Activated CD8-positive, alpha-beta T cell treated with anti-CD3 and anti-CD28 coated beads, Interleukin-2, amount 10 ng/mL, durations not matched to agents 7 days and 5 days (primary cell): ENCODE data around the gene PAM16. TPM values are rescaled to one million over a fixed set of nuclear protein-coding genes. Genes with fewer than 3 reads are reported as not detected.

Source experiments
- ATAC-seq: fragments of 150-1000 bp; cut with Tn5 transposase; one replicate; pipeline ENCODE4 v1.10.0; 2021; ENCODE audit warnings: moderate library complexity
- CTCF ChIA-PET: fragments of 350-600 bp; sonication (Branson Sonifier 250); formaldehyde crosslinking; loops from one replicate; lab custom pipeline; 2021; ENCODE audit warnings: antibody characterized with exemption; lab: Charles Lee
- POLR2A ChIA-PET: fragments of 350-600 bp; sonication (Branson Sonifier 250); formaldehyde crosslinking; loops from one replicate; lab custom pipeline; 2021; ENCODE audit warnings: antibody characterized with exemption; lab: Charles Lee
- DNase-seq: peaks from one replicate; pipeline ENCODE4 v3.0.0-alpha.2; 2020
- H3K27ac Mint-ChIP-seq: one replicate; pipeline ENCODE4 v1.8.0; 2021; ENCODE audit warnings: mild to moderate bottlenecking, mixed read lengths
- H3K27me3 Mint-ChIP-seq: one replicate; pipeline ENCODE4 v1.8.0; 2021; ENCODE audit warnings: low read depth, mixed read lengths
- H3K36me3 Mint-ChIP-seq: one replicate; pipeline ENCODE4 v1.8.0; 2021; ENCODE audit warnings: low read depth, mixed read lengths
- H3K4me1 Mint-ChIP-seq: one replicate; pipeline ENCODE4 v1.8.0; 2021; ENCODE audit warnings: low read depth, mixed read lengths
- H3K4me3 Mint-ChIP-seq: one replicate; pipeline ENCODE4 v1.8.0; 2021; ENCODE audit warnings: mild to moderate bottlenecking, mixed read lengths
- H3K9me3 Mint-ChIP-seq: one replicate; pipeline ENCODE4 v1.8.0; 2022; ENCODE audit warnings: mixed read lengths; ENCODE audit not compliant: insufficient read depth
- total RNA-seq, 2 experiments: library from RNA; stranded (reverse); gene quantifications; one replicate each; pipeline ENCODE4 v1.2.3, GENCODE V29; 2021

PAM16 gene
- total RNA-seq, 2 experiments from 2014 or later: 33.3 to 40.3 TPM

GRCh38 chr16:4389051-4389955 is 38.2 kb upstream of the PAM16 start:
- Mint-ChIP-seq H3K27me3 (no peaks in the 10 kb centered on the region), H3K36me3 (peaks cover 19% of the 10 kb centered on the region), H3K27ac (no peak overlapping the region), H3K4me3 (no peak overlapping the region), H3K9me3 (no peaks in the 10 kb centered on the region), H3K4me1 (peaks cover 2% of the 10 kb centered on the region)
- ChIA-PET CTCF (interaction anchor here (1.8 kb wide), 1 partner anchor 13 kb away, joined by 6 read pairs; no protein-coding TSS in a partner anchor), POLR2A (interaction anchor here (1.0 to 1.2 kb wide), 2 partner anchors 10 to 37 kb away, joined by 3 to 5 read pairs; partner anchors contain the start of gene DNAJA3)
- DNase-seq (no peak), ATAC-seq (no peak)

DNA sequence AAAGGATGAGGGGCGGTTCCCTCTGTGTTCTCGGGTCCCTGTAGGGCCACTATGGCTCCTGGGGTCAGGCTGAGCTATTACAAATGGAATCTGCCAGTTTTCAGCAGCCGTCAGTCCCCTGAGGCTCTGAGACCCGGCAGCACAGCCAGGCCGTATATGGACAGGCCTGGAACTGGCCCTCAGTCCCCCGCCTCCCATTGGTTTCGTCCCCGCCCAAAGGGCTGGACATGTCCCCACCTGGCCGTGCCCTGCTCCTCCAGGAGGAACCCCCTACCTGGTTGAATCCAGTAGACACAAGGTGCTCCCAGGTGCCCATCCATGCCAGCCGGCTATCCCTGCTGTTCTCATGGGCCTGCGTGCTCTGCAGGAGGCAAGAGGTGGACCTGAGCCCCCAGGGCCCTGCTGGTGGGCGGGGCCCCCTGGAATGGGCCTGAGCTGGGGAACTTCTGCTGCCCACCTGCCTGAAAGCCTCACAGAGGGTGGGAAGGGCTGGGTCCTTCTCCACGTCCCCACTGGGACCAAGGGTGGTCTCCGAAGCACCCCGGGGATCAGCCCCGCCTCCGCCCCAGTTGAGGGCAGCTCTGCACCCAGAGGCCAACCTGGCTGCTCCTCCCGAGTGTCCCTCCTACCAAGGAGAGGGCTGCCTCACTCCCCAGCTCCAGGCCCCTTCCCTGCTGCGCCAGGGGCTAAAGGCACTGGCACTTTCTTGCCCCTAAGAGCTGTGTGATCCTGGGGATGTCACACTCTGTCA is 37.3 kb upstream of the PAM16 start:
- DNase-seq (no peak), ATAC-seq (no peak)
- Mint-ChIP-seq H3K36me3 (peaks cover 16% of the 10 kb centered on the region), H3K27me3 (no peaks in the 10 kb centered on the region), H3K9me3 (no peaks in the 10 kb centered on the region), H3K27ac (no peak overlapping the region), H3K4me1 (peaks cover 2% of the 10 kb centered on the region), H3K4me3 (no peak overlapping the region)
- ChIA-PET POLR2A (interaction anchor here (1.0 to 1.2 kb wide), 2 partner anchors 9 to 38 kb away, joined by 3 to 5 read pairs; partner anchors contain the start of gene DNAJA3), CTCF (no interaction called here)

DNA sequence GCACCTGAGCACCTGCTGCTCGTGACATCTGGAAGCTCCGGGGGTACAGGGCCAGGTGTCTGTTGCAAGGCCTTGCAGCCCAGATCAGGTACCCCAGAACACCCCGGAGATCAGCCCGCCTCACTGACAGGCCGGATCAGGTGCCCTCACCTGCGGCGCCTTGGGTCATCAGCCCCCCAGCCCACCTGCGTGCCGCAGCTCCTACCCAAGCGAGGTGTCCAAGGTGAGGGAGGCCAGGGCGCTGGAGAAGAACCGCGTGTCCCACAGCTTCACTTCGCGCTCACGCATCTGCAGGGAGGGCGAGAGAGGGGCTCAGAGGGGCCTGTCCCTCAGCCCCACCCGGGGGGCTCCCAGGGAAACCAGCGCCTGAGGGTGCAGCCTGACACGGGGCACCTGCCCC is 36.7 kb upstream of the PAM16 start:
- Mint-ChIP-seq H3K4me3 (no peak overlapping the region), H3K4me1 (peaks cover 2% of the 10 kb centered on the region), H3K36me3 (peaks cover 16% of the 10 kb centered on the region), H3K9me3 (no peaks in the 10 kb centered on the region), H3K27me3 (no peaks in the 10 kb centered on the region), H3K27ac (no peak overlapping the region)
- no peak for ATAC-seq
- no peak for DNase-seq
- ChIA-PET POLR2A (no interaction called here), CTCF (no interaction called here)

DNA sequence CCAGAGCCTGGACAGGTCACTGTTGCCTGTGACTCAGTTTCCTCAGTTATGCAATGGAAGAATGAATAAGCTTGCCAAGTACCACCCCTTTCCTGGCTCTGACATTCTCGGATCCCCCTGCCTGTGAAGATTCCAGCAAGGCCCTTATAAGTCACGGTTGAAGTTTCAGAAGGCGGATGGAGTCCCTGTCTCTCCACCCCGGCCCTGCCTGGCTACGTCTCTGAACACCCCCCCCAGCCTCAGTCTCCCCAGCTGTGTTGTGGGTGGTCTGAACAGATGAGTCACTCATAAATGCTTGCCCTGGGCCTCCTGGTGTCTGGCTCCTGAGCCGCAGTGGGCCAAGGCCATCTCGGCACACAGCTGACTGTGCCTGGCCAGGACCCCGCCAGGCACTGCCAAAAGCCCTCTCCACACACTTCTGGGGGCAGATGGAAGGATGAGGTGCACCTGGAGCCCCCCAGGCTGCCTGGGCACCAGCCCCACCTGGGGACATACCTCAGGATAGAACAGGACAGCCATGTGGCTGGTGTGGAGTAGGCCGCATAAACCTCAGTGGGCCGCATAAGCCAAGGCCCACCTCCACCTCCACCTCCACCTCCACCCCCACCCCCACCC is 35.9 kb upstream of the PAM16 start:
- no peak for ATAC-seq
- H3K9me3 Mint-ChIP-seq: no peaks in the 10 kb centered on the region
- CTCF ChIA-PET: interaction anchor here (1.2 kb wide), 1 partner anchor 28 kb away, joined by 3 read pairs; no protein-coding TSS in a partner anchor

DNA sequence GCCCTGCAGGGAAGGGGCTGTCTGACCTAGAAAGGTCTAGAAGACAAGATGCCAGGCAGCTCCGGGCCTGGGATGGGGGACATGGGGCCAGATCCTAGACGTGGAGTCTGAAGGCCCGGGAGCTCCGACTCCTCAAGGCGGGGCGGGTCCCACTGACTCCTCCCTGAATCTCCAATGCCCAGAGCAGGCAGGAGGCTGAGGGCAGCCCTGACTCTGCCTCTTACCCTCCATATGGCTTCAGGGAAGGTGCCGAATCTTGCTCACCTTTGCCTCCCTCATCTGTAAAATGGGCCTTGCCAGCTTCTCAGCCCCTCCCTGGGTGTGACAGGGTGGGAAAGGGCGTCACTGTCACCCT is 35.3 kb upstream of the PAM16 start:
- H3K36me3 Mint-ChIP-seq: peaks cover 16% of the 10 kb centered on the region
- no peak for DNase-seq
- peak; percentile 13 for ATAC-seq
- CTCF ChIA-PET: interaction anchor here (1.2 kb wide), 1 partner anchor 27 kb away, joined by 3 read pairs; no protein-coding TSS in a partner anchor
- no peaks in the 10 kb centered on the region for H3K9me3 Mint-ChIP-seq
- no peaks in the 10 kb centered on the region for H3K27me3 Mint-ChIP-seq
- H3K4me3 Mint-ChIP-seq: no peak overlapping the region
- H3K27ac Mint-ChIP-seq: no peak overlapping the region
- H3K4me1 Mint-ChIP-seq: no peaks in the 10 kb centered on the region
- POLR2A ChIA-PET: no interaction called here

More for the DNA sequence above, 35.9 kb upstream of the PAM16 start:
- H3K27me3 Mint-ChIP-seq: no peaks in the 10 kb centered on the region
- no peaks in the 10 kb centered on the region for H3K4me1 Mint-ChIP-seq
- DNase-seq: no peak
- POLR2A ChIA-PET: interaction anchor here (0.5 kb wide), 1 partner anchor 14 kb away, joined by 3 read pairs; no protein-coding TSS in a partner anchor
- no peak overlapping the region for H3K4me3 Mint-ChIP-seq
- H3K36me3 Mint-ChIP-seq: peaks cover 16% of the 10 kb centered on the region
- peak overlapping the region; percentile 24 for H3K27ac Mint-ChIP-seq

- H3K27ac Mint-ChIP-seq: no peak overlapping the region
- H3K9me3 Mint-ChIP-seq: no peaks in the 10 kb centered on the region
- CTCF ChIA-PET: interaction anchor here (1.2 kb wide), 1 partner anchor 27 kb away, joined by 3 read pairs; no protein-coding TSS in a partner anchor
- no peak overlapping the region for H3K4me3 Mint-ChIP-seq
- peaks cover 16% of the 10 kb centered on the region for H3K36me3 Mint-ChIP-seq
- no peaks in the 10 kb centered on the region for H3K27me3 Mint-ChIP-seq
- no peak for ATAC-seq
- DNase-seq: no peak
- no peaks in the 10 kb centered on the region for H3K4me1 Mint-ChIP-seq
- POLR2A ChIA-PET: no interaction called here
These were observed 34.8 kb upstream of the PAM16 start for GRCh38 chr16:4385789-4386450.

DNA sequence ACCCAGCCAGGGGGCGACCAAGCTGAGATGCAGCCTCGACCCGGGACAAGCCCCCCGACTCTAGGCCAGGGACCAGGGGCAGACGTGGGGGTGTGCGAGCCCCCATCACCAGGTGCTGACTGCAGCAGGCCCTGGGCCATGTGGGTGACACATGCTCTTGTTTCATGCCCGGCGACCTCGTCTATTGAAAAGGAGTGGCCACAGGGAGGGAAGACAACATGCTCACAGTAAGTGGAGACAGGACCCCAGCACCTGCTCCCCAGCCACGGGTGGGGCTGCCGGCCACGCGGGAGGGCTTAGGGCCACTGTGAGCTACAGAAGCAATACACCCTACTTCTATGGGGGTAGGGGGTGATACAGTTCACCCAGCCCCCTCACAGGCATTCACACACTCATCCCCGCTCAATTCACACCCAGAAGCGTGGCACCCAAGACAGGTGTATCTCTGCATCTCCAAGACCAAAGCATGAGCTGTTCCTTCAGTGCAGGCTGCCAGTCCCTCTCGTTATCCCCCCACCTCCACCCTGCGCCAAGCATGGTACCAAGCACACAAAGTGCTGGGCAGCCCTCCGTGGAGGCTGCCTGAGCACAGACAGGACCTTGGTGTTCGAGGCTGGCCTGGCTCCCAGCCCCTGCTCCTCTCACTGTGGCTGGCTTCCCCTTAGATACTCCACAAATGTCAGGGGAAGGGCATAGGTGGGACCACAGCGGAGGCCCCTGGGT is 34.1 kb upstream of the PAM16 start:
- Mint-ChIP-seq H3K36me3 (peaks cover 15% of the 10 kb centered on the region), H3K27me3 (no peaks in the 10 kb centered on the region), H3K4me3 (no peak overlapping the region), H3K4me1 (no peaks in the 10 kb centered on the region), H3K9me3 (no peaks in the 10 kb centered on the region), H3K27ac (no peak overlapping the region)
- CTCF ChIA-PET: no interaction called here
- DNase-seq (no peak), ATAC-seq (no peak)
- POLR2A ChIA-PET: no interaction called here

DNA sequence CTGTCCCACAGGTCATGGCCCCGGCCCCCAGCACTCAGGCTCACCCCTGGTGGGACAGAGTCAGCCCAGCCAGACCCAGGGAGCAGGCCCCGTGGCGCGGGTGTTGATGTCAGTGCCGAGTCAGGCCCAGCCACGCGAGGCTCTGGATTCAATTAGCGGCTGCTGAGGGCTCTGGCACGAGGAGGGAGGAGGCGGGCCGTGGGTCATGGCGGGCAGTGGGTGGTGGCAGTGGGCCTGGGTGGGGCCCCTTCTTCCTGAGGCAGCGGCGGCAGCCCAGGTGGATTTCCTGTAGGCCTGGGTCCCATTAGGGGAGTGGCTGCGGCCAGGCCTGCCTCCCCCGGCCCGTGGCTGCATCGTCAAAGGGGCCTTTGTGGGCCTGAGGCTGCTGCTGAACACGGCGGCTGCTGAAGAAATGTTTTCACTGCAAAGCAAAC is 33.4 kb upstream of the PAM16 start:
- no peak for ATAC-seq
- Mint-ChIP-seq H3K36me3 (peaks cover 10% of the 10 kb centered on the region), H3K9me3 (no peaks in the 10 kb centered on the region), H3K27me3 (no peaks in the 10 kb centered on the region), H3K27ac (no peak overlapping the region), H3K4me3 (no peak overlapping the region), H3K4me1 (no peaks in the 10 kb centered on the region)
- ChIA-PET CTCF (no interaction called here), POLR2A (no interaction called here)
- no peak for DNase-seq

- ChIA-PET CTCF (no interaction called here), POLR2A (no interaction called here)
- no peak overlapping the region for H3K27ac Mint-ChIP-seq
- no peak for ATAC-seq
- H3K27me3 Mint-ChIP-seq: no peaks in the 10 kb centered on the region
- DNase-seq: no peak
- H3K9me3 Mint-ChIP-seq: no peaks in the 10 kb centered on the region
- H3K4me1 Mint-ChIP-seq: no peaks in the 10 kb centered on the region
- H3K4me3 Mint-ChIP-seq: no peak overlapping the region
- peaks cover 10% of the 10 kb centered on the region for H3K36me3 Mint-ChIP-seq
These were observed 32.7 kb upstream of the PAM16 start for GRCh38 chr16:4383591-4384444.

DNA sequence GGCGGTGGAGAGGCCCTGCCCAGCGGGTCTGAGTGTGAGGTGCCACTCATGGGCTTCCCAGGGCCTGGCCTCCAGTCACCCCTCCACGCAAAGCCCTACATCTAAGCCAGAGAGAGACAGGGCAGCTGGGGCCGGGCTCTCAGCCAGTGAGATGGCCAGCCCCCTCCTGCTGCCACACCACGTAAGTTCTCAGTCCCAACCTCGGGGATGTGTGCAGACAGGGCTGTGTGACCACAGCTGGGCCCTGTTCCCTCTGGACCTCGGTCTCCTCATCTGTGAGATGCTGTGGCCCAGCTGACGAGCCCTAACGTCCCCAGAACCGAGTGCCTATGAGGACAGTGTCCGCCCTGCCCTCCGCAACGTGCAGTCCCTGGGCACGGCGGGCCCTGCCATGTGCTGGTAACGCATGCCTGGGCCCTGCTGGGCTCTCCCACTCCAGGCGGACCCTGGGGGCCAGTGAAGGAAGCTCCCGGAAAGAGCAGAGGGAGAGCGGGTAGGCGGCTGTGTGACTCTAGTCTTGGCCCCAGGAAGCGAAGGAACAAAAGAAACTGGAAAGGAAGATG is 31.8 kb upstream of the PAM16 start:
- H3K4me3 Mint-ChIP-seq: no peak overlapping the region

More for the DNA sequence above, 31.8 kb upstream of the PAM16 start:
- ChIA-PET CTCF (no interaction called here), POLR2A (no interaction called here)
- Mint-ChIP-seq H3K27ac (no peak overlapping the region), H3K27me3 (no peaks in the 10 kb centered on the region), H3K9me3 (no peaks in the 10 kb centered on the region), H3K36me3 (peaks cover 10% of the 10 kb centered on the region), H3K4me1 (no peaks in the 10 kb centered on the region)
- no peak for ATAC-seq
- DNase-seq: no peak
